KMS-11 (cell line): ENCODE results near the gene POU6F2.

Source experiments
- H2AFZ ChIP-seq: fragments of 200-600 bp; sonication (generic); 2 replicates; pipeline ENCODE4 v1.6.1; 2016; ENCODE audit warnings: antibody characterized with exemption, mixed run types, low read depth
- H3K27ac ChIP-seq: fragments of 200-600 bp; sonication (generic); 2 replicates; pipeline ENCODE4 v1.6.1; 2016; ENCODE audit warnings: mild to moderate bottlenecking, mixed run types
- H3K27me3 ChIP-seq: fragments of 200-600 bp; sonication (generic); 2 replicates; pipeline ENCODE4 v1.6.1; 2017; ENCODE audit warnings: mild to moderate bottlenecking, low read depth, mixed run types, moderate library complexity; ENCODE audit not compliant: insufficient read depth
- H3K36me3 ChIP-seq: fragments of 200-600 bp; sonication (generic); 2 replicates; pipeline ENCODE4 v1.6.1; 2017; ENCODE audit warnings: mild to moderate bottlenecking, mixed run types; ENCODE audit not compliant: insufficient read depth
- H3K4me1 ChIP-seq: fragments of 200-600 bp; sonication (generic); 2 replicates; pipeline ENCODE4 v1.6.1; 2016; ENCODE audit warnings: mild to moderate bottlenecking, low read depth, mixed run types; ENCODE audit not compliant: poor library complexity, severe bottlenecking
- H3K4me2 ChIP-seq: fragments of 200-600 bp; sonication (generic); 2 replicates; pipeline ENCODE4 v1.7.0; 2016; ENCODE audit warnings: mild to moderate bottlenecking, mixed run types
- H3K4me3 ChIP-seq: fragments of 200-600 bp; sonication (generic); IDR thresholded peaks from 2 replicates; pipeline ENCODE4 v1.6.1; 2017; ENCODE audit warnings: low read depth, low read length, mixed read lengths; ENCODE audit not compliant: insufficient read depth
- H3K79me2 ChIP-seq: fragments of 200-600 bp; sonication (generic); 2 replicates; pipeline ENCODE4 v1.6.1; 2016; ENCODE audit warnings: low read depth, mixed run types; ENCODE audit not compliant: insufficient read depth
- H3K9ac ChIP-seq: fragments of 200-600 bp; sonication (generic); 2 replicates; pipeline ENCODE4 v1.6.1; 2016; ENCODE audit warnings: mild to moderate bottlenecking, mixed run types
- H4K20me1 ChIP-seq: fragments of 200-600 bp; sonication (generic); 2 replicates; pipeline ENCODE4 v1.6.1; 2016; ENCODE audit warnings: mild to moderate bottlenecking, mixed run types; ENCODE audit not compliant: insufficient read depth
- TF ChIP-seq, protein P1 (sequence below): fragments of 200-600 bp; sonication (generic); conservative IDR thresholded peaks from 2 replicates; pipeline ENCODE4 v1.6.1; 2017; ENCODE audit warnings: low read depth, mild to moderate bottlenecking, antibody characterized with exemption, low read length, moderate library complexity, mixed read lengths

Gene POU6F2

DNA sequence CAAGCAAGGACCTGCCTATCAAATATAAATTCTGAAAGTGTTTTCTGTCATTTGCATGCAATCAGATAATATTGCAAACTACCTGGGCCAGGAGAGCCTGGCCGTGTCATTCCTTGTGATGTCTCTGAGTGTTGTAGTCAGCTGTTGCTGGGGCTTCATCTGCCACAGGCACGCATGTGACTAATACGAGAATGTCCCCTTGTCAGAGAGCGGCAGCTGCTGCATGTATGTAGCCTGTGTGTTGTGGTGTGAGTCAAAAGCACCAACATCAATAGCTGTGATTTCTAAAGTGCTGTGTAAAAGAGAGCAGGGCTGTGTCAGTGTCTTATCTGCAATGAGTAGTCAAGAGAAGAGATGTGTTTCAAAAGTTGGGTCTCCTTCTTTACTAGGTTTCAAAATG lies 155.4 kb downstream of the POU6F2 start:
- H3K9ac ChIP-seq: no peak overlapping the region
- H3K4me3 ChIP-seq: no peak overlapping the region
- no peak overlapping the region for H3K27ac ChIP-seq
- TF ChIP-seq, protein P1, sequence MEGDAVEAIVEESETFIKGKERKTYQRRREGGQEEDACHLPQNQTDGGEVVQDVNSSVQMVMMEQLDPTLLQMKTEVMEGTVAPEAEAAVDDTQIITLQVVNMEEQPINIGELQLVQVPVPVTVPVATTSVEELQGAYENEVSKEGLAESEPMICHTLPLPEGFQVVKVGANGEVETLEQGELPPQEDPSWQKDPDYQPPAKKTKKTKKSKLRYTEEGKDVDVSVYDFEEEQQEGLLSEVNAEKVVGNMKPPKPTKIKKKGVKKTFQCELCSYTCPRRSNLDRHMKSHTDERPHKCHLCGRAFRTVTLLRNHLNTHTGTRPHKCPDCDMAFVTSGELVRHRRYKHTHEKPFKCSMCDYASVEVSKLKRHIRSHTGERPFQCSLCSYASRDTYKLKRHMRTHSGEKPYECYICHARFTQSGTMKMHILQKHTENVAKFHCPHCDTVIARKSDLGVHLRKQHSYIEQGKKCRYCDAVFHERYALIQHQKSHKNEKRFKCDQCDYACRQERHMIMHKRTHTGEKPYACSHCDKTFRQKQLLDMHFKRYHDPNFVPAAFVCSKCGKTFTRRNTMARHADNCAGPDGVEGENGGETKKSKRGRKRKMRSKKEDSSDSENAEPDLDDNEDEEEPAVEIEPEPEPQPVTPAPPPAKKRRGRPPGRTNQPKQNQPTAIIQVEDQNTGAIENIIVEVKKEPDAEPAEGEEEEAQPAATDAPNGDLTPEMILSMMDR: no peak
- H3K4me2 ChIP-seq: no peak overlapping the region
- no peaks in the 10 kb centered on the region for H3K4me1 ChIP-seq
- H2AFZ ChIP-seq: no peak overlapping the region
- H3K36me3 ChIP-seq: no peaks in the 10 kb centered on the region
- no peaks in the 10 kb centered on the region for H3K27me3 ChIP-seq
- H4K20me1 ChIP-seq: no peaks in the 10 kb centered on the region
- H3K79me2 ChIP-seq: no peaks in the 10 kb centered on the region

DNA sequence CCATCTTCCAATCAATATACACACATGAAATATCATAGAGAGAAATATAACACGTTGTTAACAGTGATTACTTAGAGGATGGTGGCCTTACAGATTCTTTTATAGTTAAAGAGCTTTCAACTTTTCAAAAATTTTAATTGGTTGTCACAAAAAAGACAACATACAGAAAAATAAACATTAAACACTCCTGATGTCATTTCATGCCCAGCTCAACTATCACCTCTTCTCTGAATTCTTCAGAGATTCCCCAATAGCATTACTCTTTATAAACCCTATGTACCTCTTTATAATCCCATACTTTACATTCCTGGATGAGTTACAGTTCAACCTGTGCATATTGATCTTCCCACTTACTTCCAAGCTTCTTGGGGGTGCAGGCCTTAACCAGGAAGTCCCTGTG lies 159.8 kb downstream of the POU6F2 start:
- no peak overlapping the region for H2AFZ ChIP-seq
- no peak overlapping the region for H3K9ac ChIP-seq
- no peak overlapping the region for H3K4me3 ChIP-seq
- H3K27me3 ChIP-seq: no peaks in the 10 kb centered on the region
- H3K27ac ChIP-seq: no peak overlapping the region
- H3K4me2 ChIP-seq: no peak overlapping the region
- no peaks in the 10 kb centered on the region for H4K20me1 ChIP-seq
- H3K36me3 ChIP-seq: no peaks in the 10 kb centered on the region
- no peaks in the 10 kb centered on the region for H3K4me1 ChIP-seq
- H3K79me2 ChIP-seq: no peaks in the 10 kb centered on the region
- TF ChIP-seq, protein P1: no peak

- H3K4me3 ChIP-seq: no peak overlapping the region
- no peak overlapping the region for H3K9ac ChIP-seq
- no peak overlapping the region for H3K4me2 ChIP-seq
- H3K27me3 ChIP-seq: no peaks in the 10 kb centered on the region
- H3K36me3 ChIP-seq: no peaks in the 10 kb centered on the region
- TF ChIP-seq, protein P1: no peak
- H3K27ac ChIP-seq: no peak overlapping the region
- H3K79me2 ChIP-seq: no peaks in the 10 kb centered on the region
- no peaks in the 10 kb centered on the region for H3K4me1 ChIP-seq
- no peak overlapping the region for H2AFZ ChIP-seq
- H4K20me1 ChIP-seq: no peaks in the 10 kb centered on the region
Measured at GRCh38 chr7:39142750-39143149, 165.0 kb downstream of the POU6F2 start.

- TF ChIP-seq, protein P1: no peak
- H3K4me3 ChIP-seq: no peak overlapping the region
- H2AFZ ChIP-seq: no peak overlapping the region
- no peak overlapping the region for H3K9ac ChIP-seq
- H3K27me3 ChIP-seq: no peaks in the 10 kb centered on the region
- no peak overlapping the region for H3K27ac ChIP-seq
- H4K20me1 ChIP-seq: no peaks in the 10 kb centered on the region
- no peaks in the 10 kb centered on the region for H3K79me2 ChIP-seq
- H3K4me2 ChIP-seq: no peak overlapping the region
- H3K36me3 ChIP-seq: no peaks in the 10 kb centered on the region
- no peaks in the 10 kb centered on the region for H3K4me1 ChIP-seq
Measured at GRCh38 chr7:39144420-39144819, 166.7 kb downstream of the POU6F2 start.
